Epithelial cell of proximal tubule (primary cell): ENCODE measurements around the gene NFE2L2. TPM values are rescaled to one million over a fixed set of nuclear protein-coding genes. Genes with fewer than 3 reads are reported as not detected.
A peak's percentile ranks its signal among the peaks of the same experiment; 100 is the strongest.
"Not testable (repeated sequence)": the region's sequence is repeated elsewhere in the genome, so short reads cannot be mapped to it uniquely, and the experiment has no call there.

Experiments
- DNase-seq: peaks from one replicate; pipeline ENCODE4 v3.0.0-alpha.2; 2011; ENCODE audit warnings: low read depth
- H3K4me3 ChIP-seq: 2 replicates; pipeline ENCODE4 v1.5.1; 2011; ENCODE audit warnings: low read depth, mild to moderate bottlenecking, low read length
- total RNA-seq: library from RNA; depleted of rRNA; stranded (reverse); fragments of >200 nt; gene quantifications from 2 replicates; pipeline ENCODE4 v1.2.3, GENCODE V29; 2015
- TF ChIP-seq, protein P1 (sequence below): conservative IDR thresholded peaks from 2 replicates; pipeline ENCODE4 v1.5.1; 2012; ENCODE audit warnings: low read depth, mild to moderate bottlenecking, low read length

Gene NFE2L2
- total RNA-seq, 1 donor from 2014 or later, result 53.0 TPM

GRCh38 chr2:177225965-177226360 lies 38.6 kb downstream of the NFE2L2 start:
- DNase-seq, result no peak
- TF ChIP-seq, protein P1, sequence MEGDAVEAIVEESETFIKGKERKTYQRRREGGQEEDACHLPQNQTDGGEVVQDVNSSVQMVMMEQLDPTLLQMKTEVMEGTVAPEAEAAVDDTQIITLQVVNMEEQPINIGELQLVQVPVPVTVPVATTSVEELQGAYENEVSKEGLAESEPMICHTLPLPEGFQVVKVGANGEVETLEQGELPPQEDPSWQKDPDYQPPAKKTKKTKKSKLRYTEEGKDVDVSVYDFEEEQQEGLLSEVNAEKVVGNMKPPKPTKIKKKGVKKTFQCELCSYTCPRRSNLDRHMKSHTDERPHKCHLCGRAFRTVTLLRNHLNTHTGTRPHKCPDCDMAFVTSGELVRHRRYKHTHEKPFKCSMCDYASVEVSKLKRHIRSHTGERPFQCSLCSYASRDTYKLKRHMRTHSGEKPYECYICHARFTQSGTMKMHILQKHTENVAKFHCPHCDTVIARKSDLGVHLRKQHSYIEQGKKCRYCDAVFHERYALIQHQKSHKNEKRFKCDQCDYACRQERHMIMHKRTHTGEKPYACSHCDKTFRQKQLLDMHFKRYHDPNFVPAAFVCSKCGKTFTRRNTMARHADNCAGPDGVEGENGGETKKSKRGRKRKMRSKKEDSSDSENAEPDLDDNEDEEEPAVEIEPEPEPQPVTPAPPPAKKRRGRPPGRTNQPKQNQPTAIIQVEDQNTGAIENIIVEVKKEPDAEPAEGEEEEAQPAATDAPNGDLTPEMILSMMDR, result no peak
- no peak overlapping the region for H3K4me3 ChIP-seq

DNA sequence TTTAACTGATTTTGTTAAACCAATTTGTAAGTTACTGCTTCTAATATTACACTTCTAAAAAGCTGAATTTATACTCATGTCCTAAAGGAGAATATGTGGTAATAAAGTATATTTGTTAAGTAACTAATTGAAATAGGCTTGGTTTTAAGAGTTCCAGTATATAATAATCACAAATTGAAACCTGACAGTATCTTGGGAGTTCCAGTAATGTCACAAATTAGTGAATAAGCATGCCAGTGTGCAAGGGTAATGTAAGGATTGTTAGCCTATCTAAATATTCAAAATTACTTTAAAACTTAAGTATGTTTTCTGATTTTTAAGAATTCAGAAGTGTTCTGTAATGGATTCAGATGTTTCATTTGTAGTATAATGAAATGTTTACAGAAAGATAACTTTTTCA lies 41.1 kb downstream of the NFE2L2 start:
- not testable (repeated sequence) for DNase-seq, H3K4me3 ChIP-seq

- TF ChIP-seq, protein P1, result no peak
- no peak overlapping the region for H3K4me3 ChIP-seq
- no peak for DNase-seq
These were observed 42.6 kb downstream of the NFE2L2 start for GRCh38 chr2:177221970-177222369.

DNA sequence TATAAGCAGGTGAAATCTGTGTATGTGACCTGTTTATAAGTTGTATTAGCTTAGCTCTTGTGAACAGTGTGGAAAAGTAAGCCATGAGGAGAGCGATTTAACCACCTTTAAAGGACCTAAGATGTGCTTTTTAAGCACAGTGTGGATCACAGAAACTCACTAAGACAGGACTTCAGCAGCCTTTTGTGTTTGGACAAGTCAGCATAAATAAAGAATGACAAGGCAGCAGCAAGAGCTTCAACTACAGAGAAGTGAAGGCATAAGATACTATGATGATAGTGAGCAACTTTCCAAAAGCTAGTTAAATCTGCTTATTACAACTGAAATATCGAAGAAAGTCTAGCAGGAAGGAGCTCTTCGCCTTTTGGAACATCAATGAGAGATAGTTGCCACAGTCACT lies 43.0 kb downstream of the NFE2L2 start:
- H3K4me3 ChIP-seq, result no peak overlapping the region
- TF ChIP-seq, protein P1, result no peak
- no peak for DNase-seq

GRCh38 chr2:177219787-177220186 lies 44.7 kb downstream of the NFE2L2 start:
- not testable (repeated sequence) for DNase-seq, H3K4me3 ChIP-seq

- no peak for DNase-seq
- TF ChIP-seq, protein P1, result no peak
- H3K4me3 ChIP-seq, result no peak overlapping the region
These were observed 47.2 kb downstream of the NFE2L2 start for GRCh38 chr2:177217247-177217843.

DNA sequence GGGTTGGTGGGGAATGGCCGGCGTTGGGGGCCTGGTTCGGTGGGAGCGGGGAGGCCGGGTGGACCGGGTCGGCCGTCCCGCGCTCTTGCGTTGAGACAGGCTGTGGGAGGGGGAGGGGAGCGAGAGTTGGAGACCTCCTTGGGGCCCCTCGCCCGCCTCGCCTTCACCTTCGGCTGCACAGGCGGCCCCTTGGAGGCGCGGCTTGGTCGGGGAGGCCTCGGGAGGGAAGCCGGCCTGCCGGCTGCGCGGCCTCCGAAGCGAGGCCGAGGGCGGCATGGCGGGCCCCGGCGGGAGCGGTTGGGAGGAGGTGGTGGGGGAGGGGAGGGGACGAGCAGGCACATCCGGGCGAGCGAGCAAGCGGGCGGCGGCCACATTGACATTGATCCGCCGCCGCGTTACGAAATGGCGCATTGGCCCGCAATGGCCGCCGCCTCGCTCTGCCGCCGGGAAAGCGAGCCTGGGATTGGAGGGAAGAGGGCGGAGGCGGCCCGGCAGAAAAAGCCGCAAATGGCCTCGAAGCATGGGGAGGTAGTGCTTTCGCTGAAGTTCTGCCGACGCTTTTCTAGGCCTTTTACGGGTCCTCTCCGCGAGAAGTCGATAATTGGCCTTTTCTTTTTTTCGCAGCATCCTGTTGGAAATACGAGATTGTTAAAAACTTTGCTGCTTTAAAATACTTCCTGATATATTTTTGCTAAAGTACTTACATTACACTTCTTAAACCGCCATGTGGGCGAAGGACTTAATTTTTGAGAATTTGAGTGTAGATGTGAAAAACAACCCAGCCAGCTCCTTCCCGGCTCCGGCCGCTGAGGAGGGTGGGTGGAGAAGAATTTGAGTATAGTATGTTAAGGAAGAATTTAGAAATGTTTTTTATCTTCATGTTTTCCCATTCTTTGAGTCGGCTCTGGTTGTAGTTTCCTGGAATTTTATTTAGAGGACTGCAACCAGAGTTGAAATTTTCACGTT lies 51.4 kb downstream of the NFE2L2 start:
- H3K4me3 ChIP-seq, result peak overlapping the region; percentile 86
- TF ChIP-seq, protein P1, result no peak
- no peak for DNase-seq
